ENCODE results near the gene USP3. TPM values are rescaled to one million over a fixed set of nuclear protein-coding genes. Genes with fewer than 3 reads are reported as not detected.

The USP3 gene
- total and polyA plus RNA-seq, 2 experiments from 2014 or later: 15.4 to 21.0 TPM

DNA sequence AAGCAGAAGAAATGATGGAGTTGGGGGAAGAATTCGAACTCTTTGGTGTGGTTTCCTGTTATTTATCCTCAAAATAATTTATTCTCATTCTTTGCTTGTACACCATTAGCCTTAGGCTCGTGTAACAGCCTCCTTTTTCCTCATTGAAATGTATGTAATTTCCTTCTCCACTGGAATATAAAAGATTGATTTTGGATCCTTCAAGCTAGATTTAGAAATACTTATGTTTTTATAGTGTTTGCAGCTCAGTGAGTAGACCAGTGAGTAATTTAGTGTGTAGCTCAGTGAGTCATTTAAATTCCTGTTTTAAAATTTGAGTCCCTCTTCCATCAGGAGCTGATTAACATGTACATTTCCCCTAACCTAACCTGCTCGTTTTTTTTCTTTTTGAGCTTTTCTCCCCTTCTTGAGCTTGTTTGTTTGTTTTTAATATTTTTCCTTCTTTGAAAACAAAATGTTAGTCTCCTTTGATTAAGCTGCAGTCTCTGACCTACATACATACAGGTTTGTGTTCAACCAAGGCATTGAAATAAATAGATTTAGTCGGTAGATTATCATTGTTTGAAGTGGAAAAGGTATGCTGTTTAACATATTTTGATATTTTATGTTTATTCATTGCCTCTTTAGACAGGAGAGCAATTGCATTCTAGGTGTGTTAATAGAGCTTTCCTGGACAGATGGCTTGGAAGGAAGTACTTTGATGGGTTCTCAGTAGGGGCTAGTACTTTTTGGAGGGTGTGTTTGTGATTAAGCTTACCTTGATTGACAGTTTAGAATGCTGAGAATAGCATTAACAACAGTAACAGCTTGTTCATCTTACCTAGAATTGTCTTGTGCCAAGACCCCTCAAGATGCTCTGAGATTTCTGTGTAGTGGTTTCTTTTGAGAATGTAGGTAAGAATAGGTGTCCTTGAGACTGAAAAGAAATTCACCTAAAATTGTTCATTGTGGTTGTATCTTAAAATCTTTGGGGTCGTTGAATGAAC is 5.9 kb downstream of the USP3 start:
- Histone ChIP-seq H3K27me3 (replicated peaks; ENCODE audit: insufficient read depth) (no peaks in the 10 kb centered on the region), H3K9ac (no peak overlapping the region; the same call in 1 of the 2 replicates), H3K9me3 (ENCODE audit: low read depth) (no peaks in the 10 kb centered on the region), H3K9me2 (ENCODE audit: insufficient read depth) (no peaks in the 10 kb centered on the region), H3K27ac (peak overlapping the region; percentile 50), H3K4me2 (ENCODE audit: unreplicated experiment) (peak overlapping the region; percentile 74), H3K4me1 (ENCODE audit: insufficient read depth) (peaks cover 49% of the 10 kb centered on the region), H3K4me3 (peak overlapping the region; percentile 45), H3K79me2 (ENCODE audit: insufficient read depth) (peaks cover 94% of the 10 kb centered on the region), H4K20me1 (ENCODE audit: insufficient read depth) (0 out of 2 replicates have a peak, but pooled peaks cover 2% of the 10 kb centered on the region), H3K36me3 (ENCODE audit: low read depth) (no peaks in the 10 kb centered on the region), H3F3A (ENCODE audit: insufficient read depth) (peaks cover 34% of the 10 kb centered on the region), H2AFZ (no peak overlapping the region)
- DNase-seq: peak; percentile 85
- in situ Hi-C loops (cut with MboI): no loop called here
- WGBS, 2 experiments (ENCODE audit: low coverage in 1 of 2, low lambda C conversion rate in 2 of 2, missing lambda C conversion rate in 2 of 2): 4 to 9% methylated on average over 5 of the region's 5 CpGs
- TF ChIP-seq EZH2 (IDR thresholded peaks at IDR 0.05; ENCODE audit: insufficient read depth, poor library complexity, severe bottlenecking) (no peak), EZH2phosphoT487 (IDR thresholded peaks at IDR 0.05; ENCODE audit: insufficient read depth, low read depth) (no peak)

DNA sequence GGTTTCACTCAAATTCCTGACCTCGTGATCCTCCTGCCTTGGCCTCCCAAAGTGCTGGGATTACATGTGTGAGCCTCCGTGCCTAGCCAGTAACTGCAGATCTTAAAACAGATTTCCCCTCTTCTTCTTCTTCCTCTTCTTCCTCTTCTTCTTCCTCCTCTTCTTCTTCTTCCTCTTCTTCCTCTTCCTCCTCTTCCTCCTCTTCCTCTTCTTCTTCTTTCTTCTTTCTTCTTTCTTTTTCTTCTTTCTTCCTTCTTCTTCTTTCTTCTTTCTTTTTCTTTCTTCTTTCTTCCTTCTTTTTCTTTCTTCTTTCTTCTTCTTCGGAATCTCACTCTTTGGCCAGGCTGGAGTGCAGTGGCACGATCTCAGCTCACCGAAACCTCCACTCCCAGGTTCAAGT is 7.8 kb downstream of the USP3 start:
- Histone ChIP-seq H3K4me1 (ENCODE audit: insufficient read depth) (peaks cover 43% of the 10 kb centered on the region), H3K9me3 (ENCODE audit: low read depth) (no peaks in the 10 kb centered on the region), H3K4me2 (ENCODE audit: unreplicated experiment) (no peak overlapping the region), H3K9me2 (ENCODE audit: insufficient read depth) (no peaks in the 10 kb centered on the region), H3K36me3 (ENCODE audit: low read depth) (no peaks in the 10 kb centered on the region), H3K4me3 (no peak overlapping the region), H3K27me3 (replicated peaks; ENCODE audit: insufficient read depth) (no peaks in the 10 kb centered on the region), H4K20me1 (ENCODE audit: insufficient read depth) (0 out of 2 replicates have a peak, but pooled peaks cover 2% of the 10 kb centered on the region), H3K27ac (no peak overlapping the region), H3F3A (ENCODE audit: insufficient read depth) (peaks cover 24% of the 10 kb centered on the region), H2AFZ (no peak overlapping the region), H3K79me2 (ENCODE audit: insufficient read depth) (peaks cover 94% of the 10 kb centered on the region), H3K9ac (no peak overlapping the region)
- TF ChIP-seq EZH2phosphoT487 (IDR thresholded peaks at IDR 0.05; ENCODE audit: insufficient read depth, low read depth) (no peak), EZH2 (IDR thresholded peaks at IDR 0.05; ENCODE audit: insufficient read depth, poor library complexity, severe bottlenecking) (no peak)
- 74 to 77% methylated on average over 5 of the region's 5 CpGs for WGBS, 2 experiments (ENCODE audit: low coverage in 1 of 2, low lambda C conversion rate in 2 of 2, missing lambda C conversion rate in 2 of 2)
- DNase-seq: no peak
- in situ Hi-C loops (cut with MboI): no loop called here

- no peaks in the 10 kb centered on the region for H3K36me3 ChIP-seq (ENCODE audit: low read depth)
- no peak overlapping the region for H3K4me2 ChIP-seq (ENCODE audit: unreplicated experiment)
- peaks cover 24% of the 10 kb centered on the region for H3F3A ChIP-seq (ENCODE audit: insufficient read depth)
- no peak overlapping the region for H3K4me3 ChIP-seq
- TF ChIP-seq EZH2 (IDR thresholded peaks at IDR 0.05; ENCODE audit: insufficient read depth, poor library complexity, severe bottlenecking): no peak
- TF ChIP-seq EZH2phosphoT487 (IDR thresholded peaks at IDR 0.05; ENCODE audit: insufficient read depth, low read depth): no peak
- H2AFZ ChIP-seq: no peak overlapping the region
- WGBS, 2 experiments (ENCODE audit: low coverage in 1 of 2, low lambda C conversion rate in 2 of 2, missing lambda C conversion rate in 2 of 2): 84 to 89% methylated on average over 6 of the region's 6 CpGs
- DNase-seq: no peak
- no peaks in the 10 kb centered on the region for H3K9me2 ChIP-seq (ENCODE audit: insufficient read depth)
- 0 out of 2 replicates have a peak, but pooled peaks cover 2% of the 10 kb centered on the region for H4K20me1 ChIP-seq (ENCODE audit: insufficient read depth)
- H3K9me3 ChIP-seq (ENCODE audit: low read depth): no peaks in the 10 kb centered on the region
- no peak overlapping the region for H3K9ac ChIP-seq
- in situ Hi-C loops (cut with MboI): no loop called here
- H3K27ac ChIP-seq: no peak overlapping the region
- peaks cover 94% of the 10 kb centered on the region for H3K79me2 ChIP-seq (ENCODE audit: insufficient read depth)
- peaks cover 43% of the 10 kb centered on the region for H3K4me1 ChIP-seq (ENCODE audit: insufficient read depth)
- H3K27me3 ChIP-seq (replicated peaks; ENCODE audit: insufficient read depth): no peaks in the 10 kb centered on the region
Observed at GRCh38 chr15:63513271-63513670, 8.9 kb downstream of the USP3 start.

GRCh38 chr15:63513728-63514127 is 9.3 kb downstream of the USP3 start:
- no peaks in the 10 kb centered on the region for H3K36me3 ChIP-seq (ENCODE audit: low read depth)
- H3K4me1 ChIP-seq (ENCODE audit: insufficient read depth): peaks cover 43% of the 10 kb centered on the region
- no peaks in the 10 kb centered on the region for H3K27me3 ChIP-seq (replicated peaks; ENCODE audit: insufficient read depth)
- 90 to 92% methylated on average over 3 of the region's 3 CpGs for WGBS, 2 experiments (ENCODE audit: low coverage in 1 of 2, low lambda C conversion rate in 2 of 2, missing lambda C conversion rate in 2 of 2)
- 0 out of 2 replicates have a peak, but pooled peaks cover 2% of the 10 kb centered on the region for H4K20me1 ChIP-seq (ENCODE audit: insufficient read depth)
- no peaks in the 10 kb centered on the region for H3K9me3 ChIP-seq (ENCODE audit: low read depth)
- H2AFZ ChIP-seq: no peak overlapping the region
- H3K27ac ChIP-seq: no peak overlapping the region
- DNase-seq: no peak
- H3K9ac ChIP-seq: no peak overlapping the region
- H3K9me2 ChIP-seq (ENCODE audit: insufficient read depth): no peaks in the 10 kb centered on the region
- in situ Hi-C loops (cut with MboI): no loop called here
- H3K4me2 ChIP-seq (ENCODE audit: unreplicated experiment): no peak overlapping the region
- H3F3A ChIP-seq (ENCODE audit: insufficient read depth): peaks cover 24% of the 10 kb centered on the region
- no peak for TF ChIP-seq EZH2 (IDR thresholded peaks at IDR 0.05; ENCODE audit: insufficient read depth, poor library complexity, severe bottlenecking)
- no peak for TF ChIP-seq EZH2phosphoT487 (IDR thresholded peaks at IDR 0.05; ENCODE audit: insufficient read depth, low read depth)
- peaks cover 94% of the 10 kb centered on the region for H3K79me2 ChIP-seq (ENCODE audit: insufficient read depth)
- no peak overlapping the region for H3K4me3 ChIP-seq

Data from GM23248 (cell line).